GM12864 (cell line): ENCODE data around the gene DDRGK1.

ENCODE experiments used
- DNase-seq: peaks from one replicate; pipeline ENCODE4 v3.0.0-alpha.2; 2011; ENCODE audit warnings: low read depth
- H3K4me3 ChIP-seq: 2 replicates; pipeline ENCODE4 v1.5.1; 2011; ENCODE audit warnings: mild to moderate bottlenecking, low read depth, low read length, control low read depth
- TF ChIP-seq, protein P1 (sequence below): IDR thresholded peaks from 2 replicates; pipeline ENCODE4 v1.5.1; 2011; ENCODE audit warnings: low read depth, mild to moderate bottlenecking, moderate library complexity, low read length, control low read depth, inconsistent platforms; ENCODE audit errors: missing control alignments

The DDRGK1 gene

GRCh38 chr20:3181270-3181669 is 23.2 kb downstream of the DDRGK1 start:
- no peak overlapping the region for H3K4me3 ChIP-seq
- TF ChIP-seq, protein P1, sequence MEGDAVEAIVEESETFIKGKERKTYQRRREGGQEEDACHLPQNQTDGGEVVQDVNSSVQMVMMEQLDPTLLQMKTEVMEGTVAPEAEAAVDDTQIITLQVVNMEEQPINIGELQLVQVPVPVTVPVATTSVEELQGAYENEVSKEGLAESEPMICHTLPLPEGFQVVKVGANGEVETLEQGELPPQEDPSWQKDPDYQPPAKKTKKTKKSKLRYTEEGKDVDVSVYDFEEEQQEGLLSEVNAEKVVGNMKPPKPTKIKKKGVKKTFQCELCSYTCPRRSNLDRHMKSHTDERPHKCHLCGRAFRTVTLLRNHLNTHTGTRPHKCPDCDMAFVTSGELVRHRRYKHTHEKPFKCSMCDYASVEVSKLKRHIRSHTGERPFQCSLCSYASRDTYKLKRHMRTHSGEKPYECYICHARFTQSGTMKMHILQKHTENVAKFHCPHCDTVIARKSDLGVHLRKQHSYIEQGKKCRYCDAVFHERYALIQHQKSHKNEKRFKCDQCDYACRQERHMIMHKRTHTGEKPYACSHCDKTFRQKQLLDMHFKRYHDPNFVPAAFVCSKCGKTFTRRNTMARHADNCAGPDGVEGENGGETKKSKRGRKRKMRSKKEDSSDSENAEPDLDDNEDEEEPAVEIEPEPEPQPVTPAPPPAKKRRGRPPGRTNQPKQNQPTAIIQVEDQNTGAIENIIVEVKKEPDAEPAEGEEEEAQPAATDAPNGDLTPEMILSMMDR, result no peak
- DNase-seq, result no peak

GRCh38 chr20:3180319-3180718 is 24.2 kb downstream of the DDRGK1 start:
- H3K4me3 ChIP-seq, result no peak overlapping the region
- TF ChIP-seq, protein P1, result no peak
- DNase-seq, result no peak

DNA sequence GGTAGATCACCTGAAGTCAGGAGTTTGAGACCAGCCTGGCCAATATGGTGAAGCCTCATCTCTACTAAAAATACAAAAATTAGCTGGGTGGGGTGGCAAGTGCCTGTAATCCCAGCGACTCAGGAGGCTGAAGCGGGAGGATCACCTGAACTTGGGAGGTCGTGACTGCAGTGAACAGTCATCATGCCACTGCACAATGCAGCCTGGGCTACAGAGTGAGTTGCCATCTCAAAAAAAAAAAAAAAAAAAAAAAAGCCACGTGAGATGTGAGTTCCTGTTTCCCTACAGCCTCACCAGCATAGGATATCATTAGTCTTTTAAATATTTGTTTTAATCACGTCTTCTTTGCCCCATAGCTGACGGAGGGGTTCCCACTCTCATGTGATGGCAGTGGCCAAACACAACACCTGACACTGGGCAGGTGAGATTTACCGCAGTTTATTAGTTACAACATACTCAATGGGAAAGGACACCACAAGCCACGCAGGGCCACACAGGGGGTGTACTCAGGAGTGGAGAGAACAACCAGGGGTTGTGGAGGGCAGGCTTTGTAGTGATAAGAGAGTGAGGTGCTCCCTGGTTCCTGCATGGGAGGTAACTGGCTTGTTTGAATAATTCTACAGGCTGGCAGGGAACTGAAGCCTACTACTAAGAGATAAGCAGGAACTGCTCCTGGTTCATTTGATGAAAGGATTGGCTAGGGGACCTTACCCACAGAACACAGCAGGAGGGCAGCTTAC is 26.6 kb downstream of the DDRGK1 start:
- TF ChIP-seq, protein P1, result no peak
- DNase-seq, result no peak
- no peak overlapping the region for H3K4me3 ChIP-seq

DNA sequence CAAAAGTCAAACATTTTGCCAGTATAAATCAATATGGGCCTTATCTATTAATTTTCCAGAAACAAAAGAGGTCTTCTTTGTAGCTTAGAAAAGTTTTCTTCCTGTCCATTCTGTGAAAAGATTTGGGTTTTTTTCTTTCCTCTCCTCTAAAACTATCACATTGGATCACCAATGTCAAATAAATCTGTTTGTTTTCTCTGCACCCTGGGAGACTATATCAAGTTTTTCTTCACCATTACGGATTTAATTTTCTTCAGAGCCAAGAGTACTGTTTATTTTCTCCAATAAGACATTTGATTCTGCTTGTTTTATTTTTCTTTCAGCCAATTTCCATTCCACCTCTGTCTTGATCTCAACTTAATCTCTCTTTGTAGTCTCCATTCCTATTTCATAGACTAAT is 29.2 kb downstream of the DDRGK1 start:
- DNase-seq, result no peak
- H3K4me3 ChIP-seq, result no peak overlapping the region
- TF ChIP-seq, protein P1, result no peak

- no peak for DNase-seq
- TF ChIP-seq, protein P1, result no peak
- H3K4me3 ChIP-seq, result no peak overlapping the region
These were observed 29.8 kb downstream of the DDRGK1 start for GRCh38 chr20:3174442-3175261.

- peak; percentile 13 for DNase-seq
- H3K4me3 ChIP-seq, result peak overlapping the region; percentile 79
- TF ChIP-seq, protein P1, result peak; percentile 31
These were observed 30.7 kb downstream of the DDRGK1 start for GRCh38 chr20:3173610-3174441.
